ENCODE results near the gene LAMP1. TPM values are rescaled to one million over a fixed set of nuclear protein-coding genes. Genes with fewer than 3 reads are reported as not detected.

Gene LAMP1
- total RNA-seq, 2 experiments from 2014 or later, result 12.2 to 24.6 TPM

DNA sequence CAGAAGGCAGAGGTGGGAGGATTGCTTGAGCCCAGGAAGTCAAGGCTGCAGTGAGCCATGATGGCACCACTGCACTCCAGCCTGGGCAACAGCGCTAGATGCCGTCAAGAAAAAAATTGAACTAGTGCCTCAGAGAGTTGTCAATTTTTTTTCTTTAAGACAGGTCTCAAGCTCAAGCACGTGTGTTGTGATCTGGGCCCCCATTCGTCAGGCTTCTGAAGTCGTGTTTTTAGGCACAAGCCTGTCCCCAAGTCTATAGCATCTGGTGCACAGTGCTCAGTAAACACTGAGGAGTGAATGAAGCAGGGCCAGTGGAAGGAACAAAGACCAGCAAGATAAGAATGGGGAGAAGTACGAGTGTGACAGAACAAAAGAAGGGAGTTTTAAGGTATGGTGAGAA, 23.7 kb upstream of the LAMP1 start:
- intact Hi-C loops (cut with micrococcal nuclease; ENCODE audit: unreplicated experiment), result no loop called here
- Histone ChIP-seq H3K9me2 (ENCODE audit: insufficient read depth, low read length) (no peaks in the 10 kb centered on the region), H3K36me3 (ENCODE audit: insufficient read depth, low read length) (no peaks in the 10 kb centered on the region), H2AFZ (ENCODE audit: low read length) (no peak overlapping the region), H3K27ac (ENCODE audit: low read depth, low read length, poor library complexity, severe bottlenecking) (no peak overlapping the region), H3K9me3 (ENCODE audit: low read length) (no peaks in the 10 kb centered on the region), H3K4me2 (ENCODE audit: low read length) (no peak overlapping the region), H3K79me2 (ENCODE audit: insufficient read depth, low read depth, low read length) (no peaks in the 10 kb centered on the region), H3K4me3 (ENCODE audit: low read depth, low read length, poor library complexity, severe bottlenecking) (no peak overlapping the region), H3K4me1 (ENCODE audit: insufficient read depth, low read length, poor library complexity, severe bottlenecking) (no peaks in the 10 kb centered on the region), H4K20me1 (ENCODE audit: insufficient read depth, low read length) (no peaks in the 10 kb centered on the region)
- TF ChIP-seq CTCF (conservative IDR thresholded peaks at IDR 0.05; ENCODE audit: low read length) (no peak), EZH2phosphoT487 (IDR thresholded peaks at IDR 0.05; ENCODE audit: borderline replicate concordance, low read depth, low read length) (no peak)
- BruUV-seq (replicated peaks), result no TSS peak
- CTCF ChIA-PET (ENCODE audit: unreplicated experiment), result no interaction called here
- POLR2A ChIA-PET, result no interaction called here
- no peak for DNase-seq (ENCODE audit: low spot score)

- POLR2A ChIA-PET, result no interaction called here
- TF ChIP-seq CTCF (conservative IDR thresholded peaks at IDR 0.05; ENCODE audit: low read length) (no peak), EZH2phosphoT487 (IDR thresholded peaks at IDR 0.05; ENCODE audit: borderline replicate concordance, low read depth, low read length) (no peak)
- H3K27ac ChIP-seq (ENCODE audit: low read depth, low read length, poor library complexity, severe bottlenecking), result no peak overlapping the region
- H3K9me2 ChIP-seq (ENCODE audit: insufficient read depth, low read length), result no peaks in the 10 kb centered on the region
- BruUV-seq (replicated peaks), result no TSS peak
- H3K79me2 ChIP-seq (ENCODE audit: insufficient read depth, low read depth, low read length), result no peaks in the 10 kb centered on the region
- intact Hi-C loops (cut with micrococcal nuclease; ENCODE audit: unreplicated experiment), result no loop called here
- CTCF ChIA-PET (ENCODE audit: unreplicated experiment), result no interaction called here
- no peak overlapping the region for H3K4me2 ChIP-seq (ENCODE audit: low read length)
- no peak for DNase-seq (ENCODE audit: low spot score)
- H3K36me3 ChIP-seq (ENCODE audit: insufficient read depth, low read length), result no peaks in the 10 kb centered on the region
- H2AFZ ChIP-seq (ENCODE audit: low read length), result no peak overlapping the region
- H3K4me3 ChIP-seq (ENCODE audit: low read depth, low read length, poor library complexity, severe bottlenecking), result no peak overlapping the region
- no peaks in the 10 kb centered on the region for H4K20me1 ChIP-seq (ENCODE audit: insufficient read depth, low read length)
- H3K9me3 ChIP-seq (ENCODE audit: low read length), result no peaks in the 10 kb centered on the region
- H3K4me1 ChIP-seq (ENCODE audit: insufficient read depth, low read length, poor library complexity, severe bottlenecking), result no peaks in the 10 kb centered on the region
Measured at GRCh38 chr13:113273851-113274590, 23.0 kb upstream of the LAMP1 start.

- DNase-seq (ENCODE audit: low spot score), result no peak
- Histone ChIP-seq H3K4me2 (ENCODE audit: low read length) (no peak overlapping the region), H3K36me3 (ENCODE audit: insufficient read depth, low read length) (no peaks in the 10 kb centered on the region), H3K4me1 (ENCODE audit: insufficient read depth, low read length, poor library complexity, severe bottlenecking) (no peaks in the 10 kb centered on the region), H4K20me1 (ENCODE audit: insufficient read depth, low read length) (no peaks in the 10 kb centered on the region), H2AFZ (ENCODE audit: low read length) (no peak overlapping the region), H3K27ac (ENCODE audit: low read depth, low read length, poor library complexity, severe bottlenecking) (no peak overlapping the region), H3K79me2 (ENCODE audit: insufficient read depth, low read depth, low read length) (no peaks in the 10 kb centered on the region), H3K9me3 (ENCODE audit: low read length) (no peaks in the 10 kb centered on the region), H3K9me2 (ENCODE audit: insufficient read depth, low read length) (no peaks in the 10 kb centered on the region), H3K4me3 (ENCODE audit: low read depth, low read length, poor library complexity, severe bottlenecking) (no peak overlapping the region)
- POLR2A ChIA-PET, result no interaction called here
- BruUV-seq (replicated peaks), result no TSS peak
- CTCF ChIA-PET (ENCODE audit: unreplicated experiment), result no interaction called here
- intact Hi-C loops (cut with micrococcal nuclease; ENCODE audit: unreplicated experiment), result loop anchor here (1.0 to 5.0 kb wide), 2 partner anchors 118 to 175 kb away; no protein-coding TSS in a partner anchor
- TF ChIP-seq EZH2phosphoT487 (IDR thresholded peaks at IDR 0.05; ENCODE audit: borderline replicate concordance, low read depth, low read length) (no peak), CTCF (conservative IDR thresholded peaks at IDR 0.05; ENCODE audit: low read length) (no peak)
Measured at GRCh38 chr13:113274721-113275120, 22.3 kb upstream of the LAMP1 start.

All from OCI-LY7 (cell line).